HUES6 (cell line): ENCODE data around the gene MISP.
A peak's percentile ranks its signal among the peaks of the same experiment; 100 is the strongest.

Experiments
- H3K27ac ChIP-seq: 2 replicates; pipeline ENCODE4 v1.7.0; 2013; ENCODE audit warnings: low read depth, mild to moderate bottlenecking, low read length, inconsistent platforms
- H3K27me3 ChIP-seq: 2 replicates; pipeline ENCODE4 v1.6.1; 2013; ENCODE audit warnings: low read length; ENCODE audit not compliant: control insufficient read depth, insufficient read depth
- H3K36me3 ChIP-seq: 2 replicates; pipeline ENCODE4 v1.6.1; 2013; ENCODE audit warnings: low read length; ENCODE audit not compliant: control insufficient read depth, insufficient read depth
- H3K4me1 ChIP-seq: 2 replicates; pipeline ENCODE4 v1.6.1; 2013; ENCODE audit warnings: low read length; ENCODE audit not compliant: control insufficient read depth, insufficient read depth
- H3K4me3 ChIP-seq: 2 replicates; pipeline ENCODE4 v1.5.1; 2013; ENCODE audit warnings: low read depth, low read length
- H3K9ac ChIP-seq: one replicate; pipeline ENCODE4 v1.6.1; 2013; ENCODE audit warnings: mild to moderate bottlenecking, low read length
- H3K9me3 ChIP-seq: 2 replicates; pipeline ENCODE4 v1.6.1; 2013; ENCODE audit warnings: low read depth, low read length; ENCODE audit not compliant: control insufficient read depth, insufficient read depth

Gene MISP

DNA sequence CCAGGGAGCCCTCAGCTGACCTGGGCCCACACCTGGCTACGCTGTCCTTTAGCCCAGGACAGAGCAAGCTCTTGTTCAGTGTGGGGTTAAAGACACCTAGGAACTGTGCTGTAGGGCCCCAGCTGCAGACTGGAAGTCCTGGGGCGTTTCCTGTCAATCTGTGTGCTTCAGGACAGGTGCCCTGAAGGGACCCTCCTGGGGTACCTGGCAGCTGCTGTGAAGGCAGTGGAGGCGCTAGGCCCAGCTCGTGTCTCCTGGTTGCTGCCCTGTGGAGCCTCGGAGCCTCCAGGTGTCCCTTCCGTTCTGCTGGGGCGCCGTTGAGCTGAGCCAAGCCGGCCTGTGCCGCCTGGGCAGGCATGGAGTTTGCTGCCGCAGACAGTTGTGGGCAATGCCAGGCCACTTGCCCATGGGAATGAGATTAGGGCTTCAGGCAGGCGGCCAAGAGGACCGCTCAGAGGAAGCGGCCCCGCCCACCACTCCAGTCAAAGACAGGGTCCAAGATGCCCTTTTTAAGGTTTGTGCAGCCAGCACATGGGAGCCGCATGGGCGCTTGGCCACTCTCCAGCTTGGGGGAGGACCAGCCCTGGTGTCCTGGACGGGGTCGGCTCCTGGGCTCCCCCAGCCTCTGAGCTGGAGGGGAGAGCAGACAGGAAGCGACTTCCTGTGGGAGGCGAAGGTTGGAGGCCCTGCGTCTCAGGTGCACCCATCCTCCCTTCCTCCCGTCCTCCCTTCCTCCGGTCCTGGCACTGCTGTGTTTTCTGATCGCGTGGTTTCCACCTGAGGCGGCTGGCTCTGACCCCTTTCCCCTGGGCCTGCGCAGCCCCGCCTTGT is 50.3 kb downstream of the MISP start:
- Histone ChIP-seq H3K27ac (0 out of 2 replicates have a peak overlapping the region, but pooled peaks have one; percentile 1), H3K36me3 (peaks cover 80% of the 10 kb centered on the region), H3K4me1 (peaks cover 31% of the 10 kb centered on the region), H3K9me3 (no peaks in the 10 kb centered on the region), H3K27me3 (no peaks in the 10 kb centered on the region), H3K9ac (peak overlapping the region; percentile 19), H3K4me3 (peak overlapping the region; percentile 48)

- Histone ChIP-seq H3K9ac (peak overlapping the region; percentile 40), H3K4me1 (peaks cover 31% of the 10 kb centered on the region), H3K9me3 (no peaks in the 10 kb centered on the region), H3K4me3 (no peak overlapping the region), H3K27ac (no peak overlapping the region), H3K36me3 (peaks cover 87% of the 10 kb centered on the region), H3K27me3 (no peaks in the 10 kb centered on the region)
These were observed 51.1 kb downstream of the MISP start for GRCh38 chr19:801861-802497.

DNA sequence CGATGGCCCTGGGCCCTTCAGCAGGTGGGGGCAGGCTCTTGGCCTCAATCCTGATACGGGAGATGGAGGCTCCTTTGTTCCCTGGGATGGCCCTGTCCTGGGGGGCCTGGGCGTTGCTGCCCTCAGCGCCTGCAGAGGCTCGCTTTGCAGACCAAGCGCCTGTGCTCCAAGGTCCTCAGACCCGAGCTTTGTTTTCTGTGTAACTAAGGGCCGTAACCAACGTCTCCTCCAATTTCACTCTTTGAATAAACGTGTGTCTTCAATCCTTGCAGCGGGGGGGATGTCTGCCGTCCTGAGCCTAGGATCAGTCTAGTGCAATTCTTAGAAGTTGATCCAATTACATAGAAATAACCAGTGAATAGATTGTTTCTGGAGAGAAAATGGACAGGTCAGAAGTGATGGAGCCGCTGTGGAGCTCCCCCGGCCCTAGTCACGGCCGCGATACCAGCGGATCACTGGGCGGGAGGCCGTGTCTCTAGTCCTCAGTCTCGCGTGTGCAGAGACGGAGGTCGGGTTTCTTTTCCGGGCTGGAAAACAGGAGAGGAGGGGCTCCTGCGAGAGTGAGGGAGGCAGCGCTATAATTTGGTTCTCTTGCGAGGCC is 51.7 kb downstream of the MISP start:
- Histone ChIP-seq H3K9ac (no peak overlapping the region), H3K27ac (no peak overlapping the region), H3K4me1 (peaks cover 31% of the 10 kb centered on the region), H3K27me3 (no peaks in the 10 kb centered on the region), H3K9me3 (no peaks in the 10 kb centered on the region), H3K36me3 (peaks cover 93% of the 10 kb centered on the region), H3K4me3 (no peak overlapping the region)

GRCh38 chr19:803099-803561 is 52.2 kb downstream of the MISP start:
- Histone ChIP-seq H3K9me3 (no peaks in the 10 kb centered on the region), H3K36me3 (peaks cover 98% of the 10 kb centered on the region), H3K4me3 (no peak overlapping the region), H3K4me1 (peaks cover 31% of the 10 kb centered on the region), H3K27ac (no peak overlapping the region), H3K9ac (no peak overlapping the region), H3K27me3 (no peaks in the 10 kb centered on the region)

DNA sequence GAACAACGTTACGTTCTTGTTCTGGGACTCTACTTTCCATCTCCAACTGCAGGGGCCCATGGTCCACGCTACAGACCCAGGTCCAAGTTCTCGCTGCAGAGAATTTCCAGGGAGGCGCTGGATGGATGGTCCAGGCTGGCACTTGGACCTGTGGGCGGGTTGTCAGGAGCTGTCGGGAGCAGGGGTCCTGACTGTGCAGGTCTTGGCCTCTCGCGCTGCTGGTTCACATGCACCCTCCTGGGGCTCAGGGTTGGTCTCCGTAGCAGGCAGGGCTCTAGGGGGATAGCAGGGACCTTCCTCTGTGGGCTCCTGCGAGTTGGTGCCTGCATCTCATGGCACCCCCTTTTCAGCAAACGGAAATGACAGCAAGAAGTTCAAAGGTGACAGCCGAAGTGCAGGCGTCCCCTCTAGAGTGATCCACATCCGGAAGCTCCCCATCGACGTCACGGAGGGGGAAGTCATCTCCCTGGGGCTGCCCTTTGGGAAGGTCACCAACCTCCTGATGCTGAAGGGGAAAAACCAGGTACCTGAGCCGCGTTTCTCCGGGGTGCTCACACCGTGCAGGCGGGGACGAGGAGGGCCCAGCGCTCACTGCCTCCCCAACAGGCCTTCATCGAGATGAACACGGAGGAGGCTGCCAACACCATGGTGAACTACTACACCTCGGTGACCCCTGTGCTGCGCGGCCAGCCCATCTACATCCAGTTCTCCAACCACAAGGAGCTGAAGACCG is 52.9 kb downstream of the MISP start:
- Histone ChIP-seq H3K9me3 (no peaks in the 10 kb centered on the region), H3K4me1 (peaks cover 31% of the 10 kb centered on the region), H3K9ac (no peak overlapping the region), H3K27ac (no peak overlapping the region), H3K4me3 (no peak overlapping the region), H3K36me3 (peaks cover 98% of the 10 kb centered on the region), H3K27me3 (no peaks in the 10 kb centered on the region)

- no peaks in the 10 kb centered on the region for H3K9me3 ChIP-seq
- no peak overlapping the region for H3K9ac ChIP-seq
- H3K36me3 ChIP-seq = peaks cover 99% of the 10 kb centered on the region
- peaks cover 25% of the 10 kb centered on the region for H3K4me1 ChIP-seq
- no peak overlapping the region for H3K4me3 ChIP-seq
- no peaks in the 10 kb centered on the region for H3K27me3 ChIP-seq
- H3K27ac ChIP-seq = no peak overlapping the region
These were observed 53.7 kb downstream of the MISP start for GRCh38 chr19:804419-805165.

- H3K4me1 ChIP-seq = peaks cover 21% of the 10 kb centered on the region
- no peaks in the 10 kb centered on the region for H3K9me3 ChIP-seq
- H3K4me3 ChIP-seq = no peak overlapping the region
- peaks cover 100% of the 10 kb centered on the region for H3K36me3 ChIP-seq
- H3K9ac ChIP-seq = no peak overlapping the region
- H3K27me3 ChIP-seq = no peaks in the 10 kb centered on the region
- no peak overlapping the region for H3K27ac ChIP-seq
These were observed 54.2 kb downstream of the MISP start for GRCh38 chr19:805166-805551.

DNA sequence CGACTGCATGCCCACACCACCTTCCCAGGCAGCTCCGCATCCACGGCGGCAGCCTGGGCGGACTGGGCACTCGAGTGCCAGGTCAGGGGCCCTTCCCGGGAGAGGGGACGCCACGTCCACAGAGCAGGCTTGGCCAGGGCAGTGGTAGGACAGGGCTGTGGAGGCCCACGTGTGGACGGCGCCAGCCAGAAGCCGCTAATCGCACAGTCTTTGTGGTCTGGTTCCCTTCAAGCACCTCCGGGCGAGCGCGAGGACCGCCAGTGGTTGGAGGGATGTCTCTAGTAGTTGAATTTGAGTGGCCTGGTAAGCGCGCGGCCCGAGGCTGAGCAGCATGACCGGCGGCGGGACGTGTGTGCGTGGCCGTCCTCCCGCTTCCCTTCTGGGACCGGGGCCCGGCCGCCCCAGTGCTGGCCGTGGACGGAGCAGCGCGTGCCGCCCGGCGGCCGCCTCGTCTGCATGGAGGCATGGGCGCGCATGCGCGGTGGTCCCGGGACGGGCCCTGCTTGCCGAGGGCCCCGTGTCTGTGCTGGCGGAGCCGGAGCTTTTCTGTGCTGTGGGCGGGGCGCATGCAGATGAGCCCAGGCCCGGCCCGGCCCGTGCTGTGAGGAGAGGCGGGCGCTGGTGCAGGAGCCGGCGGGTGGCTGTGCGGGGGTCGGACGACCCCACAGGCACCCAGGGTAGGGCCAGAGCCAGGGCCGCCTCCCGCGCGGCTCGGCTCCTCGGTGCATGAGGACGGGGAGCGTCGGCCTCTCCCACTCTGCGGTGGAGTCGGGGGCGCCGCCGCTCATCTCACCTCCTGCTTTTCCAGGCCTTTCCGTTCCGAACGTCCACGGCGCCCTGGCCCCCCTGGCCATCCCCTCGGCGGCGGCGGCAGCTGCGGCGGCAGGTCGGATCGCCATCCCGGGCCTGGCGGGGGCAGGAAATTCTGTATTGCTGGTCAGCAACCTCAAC is 55.0 kb downstream of the MISP start:
- no peaks in the 10 kb centered on the region for H3K9me3 ChIP-seq
- no peak overlapping the region for H3K9ac ChIP-seq
- H3K4me3 ChIP-seq = no peak overlapping the region
- H3K4me1 ChIP-seq = peaks cover 13% of the 10 kb centered on the region
- no peaks in the 10 kb centered on the region for H3K27me3 ChIP-seq
- H3K36me3 ChIP-seq = peaks cover 100% of the 10 kb centered on the region
- no peak overlapping the region for H3K27ac ChIP-seq

DNA sequence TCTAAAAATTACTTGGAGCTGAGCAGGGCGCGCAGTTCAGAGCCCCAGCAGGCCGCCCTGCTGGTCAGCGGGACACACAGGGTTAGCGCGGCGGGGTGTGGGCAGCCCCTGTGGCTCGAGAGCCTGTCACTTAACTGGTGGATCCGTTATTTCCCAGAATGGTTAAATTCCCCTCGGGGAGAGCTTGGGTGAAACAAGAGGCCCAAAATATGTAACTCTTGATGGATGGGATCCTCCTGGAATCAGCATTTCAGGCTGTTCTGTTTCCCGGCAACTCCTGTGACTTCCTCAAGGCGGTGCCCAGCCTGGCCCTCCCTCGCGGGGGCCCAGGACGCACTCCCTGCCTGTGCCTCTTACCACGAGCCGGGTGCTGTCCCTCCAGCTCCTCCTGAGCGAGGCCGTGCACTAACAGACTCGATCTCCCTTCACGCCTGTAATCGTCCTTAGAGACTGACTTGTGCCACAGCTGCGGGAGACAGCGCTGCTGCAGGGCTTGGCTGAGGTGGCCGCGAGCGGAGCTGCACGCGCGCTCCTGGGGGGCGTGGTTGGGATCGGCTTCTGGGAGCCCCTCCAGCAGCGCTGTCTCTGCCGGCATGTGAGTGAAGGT is 56.0 kb downstream of the MISP start:
- peaks cover 3% of the 10 kb centered on the region; the same call in 1 of the 2 replicates for H3K4me1 ChIP-seq
- H3K27ac ChIP-seq = no peak overlapping the region
- H3K27me3 ChIP-seq = no peaks in the 10 kb centered on the region
- no peak overlapping the region for H3K4me3 ChIP-seq
- no peak overlapping the region for H3K9ac ChIP-seq
- no peaks in the 10 kb centered on the region for H3K9me3 ChIP-seq
- peaks cover 100% of the 10 kb centered on the region for H3K36me3 ChIP-seq
